B cell (primary cell): ENCODE results near the gene SIT1. TPM values are rescaled to one million over a fixed set of nuclear protein-coding genes. Genes with fewer than 3 reads are reported as not detected.

ENCODE experiments used
- ATAC-seq: fragments of 200-7000 bp; cut with Tn5 transposase; one replicate; pipeline ENCODE4 v1.10.0; 2021; ENCODE audit warnings: low read depth, mild to moderate bottlenecking, moderate number of reproducible peaks, moderate library complexity
- CTCF ChIA-PET: fragments of 350-600 bp; sonication (Branson Sonifier 250); formaldehyde crosslinking; loops from one replicate; lab custom pipeline; 2021; ENCODE audit warnings: antibody characterized with exemption, inconsistent platforms; lab: Charles Lee
- POLR2A ChIA-PET: fragments of 350-600 bp; sonication (Branson Sonifier 250); formaldehyde crosslinking; loops from one replicate; lab custom pipeline; 2021; ENCODE audit warnings: antibody characterized with exemption; lab: Charles Lee
- DNase-seq: peaks from one replicate; pipeline ENCODE4 v3.0.0; 2013
- H2AFZ ChIP-seq: 2 replicates; pipeline ENCODE4 v1.6.1; 2012; ENCODE audit warnings: mild to moderate bottlenecking, low read depth, low read length; ENCODE audit not compliant: insufficient read depth, poor library complexity, severe bottlenecking
- H3K27ac ChIP-seq, 2 donors: 1 replicate in 1 of 2; 2 replicates in 1 of 2; pipeline ENCODE4 v1.5.1; 2012 to 2013; ENCODE audit warnings: low read length in 2 of 2, mild to moderate bottlenecking in 2 of 2, moderate library complexity in 1 of 2
- H3K27me3 ChIP-seq, 4 experiments: fragments of 200-600 bp in 1 of 4; sonication (generic) in 1 of 4; replicated peaks in 1 of 4; 1 replicate in 2 of 4; 2 replicates in 2 of 4; pipeline versions ENCODE4 v1.6.1 to v1.7.0; 2013 to 2016; ENCODE audit warnings: low read length in 3 of 4, mild to moderate bottlenecking in 2 of 4, mixed read lengths in 1 of 4, moderate library complexity in 1 of 4; ENCODE audit not compliant: insufficient read depth in 4 of 4, control insufficient read depth in 3 of 4; ENCODE audit errors: control extremely low read depth in 1 of 4
- H3K36me3 ChIP-seq, 2 experiments: replicated peaks in 1 of 2; 1 replicate in 1 of 2; 2 replicates in 1 of 2; pipeline versions ENCODE4 v1.6.1 to v1.7.1; 2013; ENCODE audit warnings: low read length in 1 of 2; ENCODE audit not compliant: insufficient read depth in 2 of 2, control insufficient read depth in 1 of 2; ENCODE audit errors: control extremely low read depth in 1 of 2, extremely low read depth in 1 of 2
- H3K4me1 ChIP-seq, 2 donors: fragments of 200-600 bp in 1 of 2; sonication (generic) in 1 of 2; 1 replicate in 1 of 2; 2 replicates in 1 of 2; pipeline versions ENCODE4 v1.5.1 to v1.6.1; 2013 to 2017; ENCODE audit warnings: low read length in 2 of 2; ENCODE audit not compliant: control insufficient read depth in 2 of 2, insufficient read depth in 2 of 2
- H3K4me2 ChIP-seq: replicated peaks from 2 replicates; pipeline ENCODE3; 2012; ENCODE audit warnings: mild to moderate bottlenecking, low read depth, low read length; ENCODE audit not compliant: poor library complexity, severe bottlenecking
- H3K4me3 ChIP-seq, 5 experiments: fragments of 200-600 bp in 1 of 5; sonication (generic) in 1 of 5; 1 replicate in 3 of 5; 2 replicates in 2 of 5; pipeline versions ENCODE4 v1.5.1 to v1.7.0; 2011 to 2016; ENCODE audit warnings: low read length in 4 of 5, mild to moderate bottlenecking in 4 of 5, low read depth in 2 of 5, control low read depth in 1 of 5, moderate library complexity in 1 of 5; ENCODE audit not compliant: insufficient read depth in 1 of 5; ENCODE audit errors: control extremely low read depth in 1 of 5, extremely low read depth in 1 of 5
- H3K79me2 ChIP-seq: fragments of 200-600 bp; sonication (generic); one replicate; pipeline ENCODE4 v1.6.0; 2016; ENCODE audit warnings: low read length; ENCODE audit not compliant: control insufficient read depth, insufficient read depth
- H3K9ac ChIP-seq: fragments of 200-600 bp; sonication (generic); 2 replicates; pipeline ENCODE4 v1.6.1; 2017; ENCODE audit warnings: mild to moderate bottlenecking, low read length, moderate library complexity
- H3K9me3 ChIP-seq, 3 donors: one replicate each; pipeline versions ENCODE4 v1.6.1 to v1.7.1; 2013; ENCODE audit warnings: low read length in 2 of 3; ENCODE audit not compliant: control insufficient read depth in 2 of 3, insufficient read depth in 1 of 3; ENCODE audit errors: control extremely low read depth in 1 of 3
- H4K20me1 ChIP-seq: 2 replicates; pipeline ENCODE4 v1.6.0; 2012; ENCODE audit warnings: mild to moderate bottlenecking, low read length; ENCODE audit not compliant: insufficient read depth, control insufficient read depth, poor library complexity, severe bottlenecking
- H3K27ac Mint-ChIP-seq: one replicate; pipeline ENCODE4 v1.8.0; 2021; ENCODE audit warnings: mixed read lengths
- H3K27me3 Mint-ChIP-seq: one replicate; pipeline ENCODE4 v1.8.0; 2021; ENCODE audit warnings: mixed read lengths
- H3K4me1 Mint-ChIP-seq: one replicate; pipeline ENCODE4 v1.8.0; 2021; ENCODE audit warnings: mixed read lengths
- H3K4me3 Mint-ChIP-seq: one replicate; pipeline ENCODE4 v1.8.0; 2021; ENCODE audit warnings: mixed read lengths
- H3K9me3 Mint-ChIP-seq: one replicate; pipeline ENCODE4 v1.8.0; 2022; ENCODE audit warnings: mixed read lengths; ENCODE audit not compliant: insufficient read depth
- EZH2 ChIP-seq: IDR thresholded peaks from 2 replicates; pipeline ENCODE4 v1.6.1; 2012; ENCODE audit warnings: borderline replicate concordance, low read depth, mild to moderate bottlenecking, moderate library complexity, low read length; ENCODE audit not compliant: insufficient read depth, poor library complexity, severe bottlenecking
- WGBS: methylation state at CpG from one replicate; pipeline ENCODE4 v1.1.5; 2013; ENCODE audit warnings: missing lambda C conversion rate; ENCODE audit not compliant: insufficient coverage; 5-methylcytosine and 5-hydroxymethylcytosine counted together
- intact Hi-C: fragments of 100-400 bp; cut with micrococcal nuclease; formaldehyde crosslinking; loops from one replicate; pipeline ENCODE4 v1.10.0; 2022
- polyA plus RNA-seq: library from polyadenylated mRNA; depleted of rRNA; stranded (reverse); fragments of >200 nt; gene quantifications from 2 replicates; pipeline ENCODE4 v1.2.3, GENCODE V29; 2012
- total RNA-seq, 2 donors: library from RNA; stranded (reverse); fragments of 120-200 nt in 1 of 2; gene quantifications; 1 replicate in 1 of 2; 2 replicates in 1 of 2; pipeline versions ENCODE4 v1.2.3 to v1.2.4, GENCODE V29; 2013 to 2022
- TF ChIP-seq, protein P1 (sequence below): fragments of 200-600 bp; IDR thresholded peaks from one replicate; pipeline ENCODE4 v1.8.0; 2022; ENCODE audit warnings: antibody characterized with exemption, mild to moderate bottlenecking

SIT1 gene
- total and polyA plus RNA-seq, 2 donors (not counting 1 experiment from before 2014, with no cell fraction given): 37.1 to 38.5 TPM

DNA sequence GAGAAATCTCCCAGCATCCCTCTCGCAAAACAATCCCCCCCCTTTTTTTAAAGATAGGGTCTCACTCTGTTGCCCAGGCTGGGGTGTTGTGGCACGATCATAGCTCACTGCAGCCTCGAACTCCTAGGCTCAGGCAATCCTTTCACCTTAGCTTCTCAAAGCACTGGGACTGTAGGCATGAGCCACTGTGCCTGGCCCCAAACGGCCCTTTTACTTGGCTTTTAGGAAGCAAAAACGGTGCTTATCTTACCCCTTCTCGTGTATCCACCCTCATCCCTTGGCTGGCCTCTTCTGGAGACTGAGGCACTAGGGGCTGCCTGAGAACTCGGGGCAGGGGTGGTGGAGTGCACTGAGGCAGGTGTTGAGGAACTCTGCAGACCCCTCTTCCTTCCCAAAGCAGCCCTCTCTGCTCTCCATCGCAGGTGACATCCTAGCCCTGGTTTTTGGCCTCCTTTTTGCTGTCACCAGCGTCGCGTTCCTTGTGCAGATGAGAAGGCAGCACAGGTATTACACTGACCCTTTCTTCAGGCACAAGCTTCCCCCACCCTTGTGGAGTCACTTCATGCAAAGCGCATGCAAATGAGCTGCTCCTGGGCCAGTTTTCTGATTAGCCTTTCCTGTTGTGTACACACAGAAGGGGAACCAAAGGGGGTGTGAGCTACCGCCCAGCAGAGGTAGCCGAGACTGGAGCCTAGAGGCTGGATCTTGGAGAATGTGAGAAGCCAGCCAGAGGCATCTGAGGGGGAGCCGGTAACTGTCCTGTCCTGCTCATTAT, 29.8 kb upstream of the SIT1 start:
- ChIA-PET POLR2A (interaction anchor here (0.6 to 1.7 kb wide), 4 partner anchors 10 to 51 kb away, joined by 3 to 7 read pairs (median 3); partner anchors contain the start of genes CCDC107, CREB3, RMRP and TLN1), CTCF (interaction anchor here (1.0 to 3.7 kb wide), 6 partner anchors 8 to 51 kb away, joined by 4 to 34 read pairs (median 6); partner anchors contain the start of genes ARHGEF39, CCDC107, CREB3 and RMRP)
- H3K36me3 ChIP-seq: no peaks in the 10 kb centered on the region
- H2AFZ ChIP-seq: peak overlapping the region; percentile 16
- ATAC-seq (peak; percentile 76), DNase-seq (peak; percentile 37)
- H3K9me3 ChIP-seq: no peaks in the 10 kb centered on the region
- 79% methylated on average over 10 of the region's 15 CpGs for WGBS
- no peaks in the 10 kb centered on the region for H3K9me3 Mint-ChIP-seq
- H3K4me1 ChIP-seq: peaks cover 20 to 31% of the 10 kb centered on the region in 2 donors
- H3K4me3 Mint-ChIP-seq: peak overlapping the region; percentile 61
- no peaks in the 10 kb centered on the region for H3K79me2 ChIP-seq
- no peak overlapping the region for H3K27ac ChIP-seq
- peaks cover 0 to 8% (median 3%) of the 10 kb centered on the region in 4 experiments for H3K27me3 ChIP-seq
- H3K4me1 Mint-ChIP-seq: peaks cover 27% of the 10 kb centered on the region
- peaks cover 4% of the 10 kb centered on the region for H3K27me3 Mint-ChIP-seq
- peak overlapping the region in 2 of 5 experiments; percentile 2 to 28 for H3K4me3 ChIP-seq
- H4K20me1 ChIP-seq: no peaks in the 10 kb centered on the region
- H3K4me2 ChIP-seq: peak overlapping the region; percentile 53
- peak overlapping the region; percentile 23 for H3K9ac ChIP-seq
- no peak for TF ChIP-seq EZH2
- TF ChIP-seq, protein P1, sequence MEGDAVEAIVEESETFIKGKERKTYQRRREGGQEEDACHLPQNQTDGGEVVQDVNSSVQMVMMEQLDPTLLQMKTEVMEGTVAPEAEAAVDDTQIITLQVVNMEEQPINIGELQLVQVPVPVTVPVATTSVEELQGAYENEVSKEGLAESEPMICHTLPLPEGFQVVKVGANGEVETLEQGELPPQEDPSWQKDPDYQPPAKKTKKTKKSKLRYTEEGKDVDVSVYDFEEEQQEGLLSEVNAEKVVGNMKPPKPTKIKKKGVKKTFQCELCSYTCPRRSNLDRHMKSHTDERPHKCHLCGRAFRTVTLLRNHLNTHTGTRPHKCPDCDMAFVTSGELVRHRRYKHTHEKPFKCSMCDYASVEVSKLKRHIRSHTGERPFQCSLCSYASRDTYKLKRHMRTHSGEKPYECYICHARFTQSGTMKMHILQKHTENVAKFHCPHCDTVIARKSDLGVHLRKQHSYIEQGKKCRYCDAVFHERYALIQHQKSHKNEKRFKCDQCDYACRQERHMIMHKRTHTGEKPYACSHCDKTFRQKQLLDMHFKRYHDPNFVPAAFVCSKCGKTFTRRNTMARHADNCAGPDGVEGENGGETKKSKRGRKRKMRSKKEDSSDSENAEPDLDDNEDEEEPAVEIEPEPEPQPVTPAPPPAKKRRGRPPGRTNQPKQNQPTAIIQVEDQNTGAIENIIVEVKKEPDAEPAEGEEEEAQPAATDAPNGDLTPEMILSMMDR: no peak
- peak overlapping the region; percentile 72 for H3K27ac Mint-ChIP-seq
- intact Hi-C loops: no loop called here
